HG03103 (cell line): ENCODE results near the gene CENPX.

Experiments
- ATAC-seq: cut with Tn5 transposase; IDR thresholded peaks from one replicate; pipeline ENCODE4 v1.9.1; 2021; ENCODE audit warnings: low read depth; ENCODE audit not compliant: unreplicated experiment

CENPX gene

DNA sequence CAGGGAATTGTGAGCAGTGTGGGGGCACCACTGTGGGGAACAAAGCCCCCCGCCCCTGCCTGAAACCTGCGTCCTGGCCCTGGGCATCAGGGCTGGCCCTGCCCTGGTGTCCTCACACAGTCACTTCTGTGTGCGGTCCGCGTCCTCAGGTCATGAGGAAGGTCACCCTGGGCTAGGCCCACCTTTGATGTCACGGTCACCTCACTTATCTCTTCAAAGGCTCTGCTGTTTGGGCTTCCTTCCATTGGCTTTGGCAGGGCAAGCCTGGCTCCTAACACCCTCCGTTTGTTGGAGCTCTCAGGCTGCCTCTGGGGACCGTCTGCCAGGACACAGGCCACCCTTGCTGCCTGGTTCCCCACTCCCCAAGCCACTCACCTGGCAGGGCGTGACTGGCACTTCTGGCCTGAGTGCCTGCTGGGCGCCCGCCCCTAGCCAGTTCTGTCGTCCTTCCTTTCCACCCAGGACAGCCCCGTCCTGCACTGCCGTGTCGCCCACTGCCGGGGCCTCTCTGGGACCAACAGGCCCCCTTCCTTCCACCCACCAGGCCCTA is 8.8 kb downstream of the CENPX start:
- no peak for ATAC-seq

- ATAC-seq: no peak
Measured at GRCh38 chr17:82013341-82013740, 9.3 kb downstream of the CENPX start.

- no peak for ATAC-seq
Measured at GRCh38 chr17:82012640-82013295, 9.9 kb downstream of the CENPX start.

- no peak for ATAC-seq
Measured at GRCh38 chr17:82012261-82012639, 10.4 kb downstream of the CENPX start.

DNA sequence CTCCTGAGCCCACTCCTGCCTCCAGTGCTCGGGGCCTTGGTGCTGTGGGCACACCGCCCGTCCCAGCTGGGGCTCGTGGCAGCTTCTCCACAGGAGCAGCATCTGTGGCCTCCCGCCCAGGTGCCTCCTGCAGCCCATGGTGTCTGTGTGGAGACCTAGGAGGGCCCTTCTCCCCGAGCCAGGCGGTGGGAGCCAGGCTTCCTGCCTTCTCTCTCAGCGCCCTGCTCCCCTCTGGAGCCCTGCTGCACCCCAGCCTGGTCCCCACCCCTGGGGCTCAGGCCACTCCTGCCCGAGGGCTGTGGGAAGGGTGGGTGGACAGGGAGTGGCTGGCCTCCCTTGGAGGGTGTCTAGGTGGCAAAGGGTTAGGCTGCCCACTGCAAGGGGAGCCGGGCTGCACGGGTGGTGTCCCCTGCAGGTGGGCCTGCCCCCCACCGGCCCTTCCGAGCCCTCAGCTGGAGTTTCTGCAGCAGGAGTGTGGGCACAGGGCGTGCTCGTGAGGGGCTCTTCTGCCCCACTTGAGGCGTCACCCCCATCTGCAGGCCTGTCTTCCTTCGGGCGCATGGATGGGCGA is 11.0 kb downstream of the CENPX start:
- no peak for ATAC-seq

DNA sequence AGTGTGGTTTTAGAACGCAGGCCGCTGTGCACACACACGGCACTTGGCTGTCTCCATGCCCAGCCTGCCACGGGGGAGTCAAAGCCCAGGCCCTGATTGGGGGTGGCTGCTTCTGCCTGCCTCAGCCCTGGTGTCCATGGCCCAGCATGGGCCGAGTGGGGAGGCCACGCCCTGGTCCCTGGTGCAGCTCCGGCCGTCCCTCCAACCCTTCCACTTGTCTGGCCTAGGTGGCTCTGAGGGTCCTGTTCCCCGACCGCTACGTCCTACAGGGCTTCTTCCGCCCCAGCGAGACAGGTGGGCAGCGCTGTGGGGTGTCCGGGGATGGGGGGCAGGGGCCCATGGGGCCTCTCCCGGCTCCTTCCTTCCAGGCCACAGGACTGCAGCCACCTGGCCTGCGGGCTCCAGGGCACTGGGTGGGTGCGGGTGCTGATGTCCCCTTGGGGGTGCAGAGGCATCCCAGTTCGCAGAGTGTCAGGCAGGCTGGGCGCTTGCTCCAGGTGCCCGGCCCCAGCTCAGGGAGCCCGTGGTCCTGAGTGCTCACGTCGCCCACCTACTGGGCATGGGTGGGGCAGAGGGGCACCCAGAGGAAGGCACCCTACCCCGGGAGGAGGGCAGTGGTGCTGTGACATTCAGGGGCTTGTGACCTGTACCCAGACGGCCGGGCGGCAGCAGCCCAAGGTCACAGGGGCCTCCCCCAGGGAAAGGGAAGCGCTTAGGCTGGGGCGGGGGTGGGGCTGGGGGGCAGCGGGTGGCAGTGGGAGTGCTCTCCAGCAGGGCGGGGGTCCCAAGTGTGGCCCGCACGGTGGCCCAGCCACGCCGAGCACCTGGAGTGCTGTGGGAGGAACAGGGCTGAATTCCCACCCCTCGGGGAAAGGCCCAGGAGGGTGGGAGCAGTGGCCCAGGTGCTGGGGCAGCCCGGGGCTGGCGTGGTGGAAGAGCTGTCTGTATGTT is 11.8 kb downstream of the CENPX start:
- ATAC-seq: no peak

- no peak for ATAC-seq
Measured at GRCh38 chr17:82009413-82009812, 13.3 kb downstream of the CENPX start.

DNA sequence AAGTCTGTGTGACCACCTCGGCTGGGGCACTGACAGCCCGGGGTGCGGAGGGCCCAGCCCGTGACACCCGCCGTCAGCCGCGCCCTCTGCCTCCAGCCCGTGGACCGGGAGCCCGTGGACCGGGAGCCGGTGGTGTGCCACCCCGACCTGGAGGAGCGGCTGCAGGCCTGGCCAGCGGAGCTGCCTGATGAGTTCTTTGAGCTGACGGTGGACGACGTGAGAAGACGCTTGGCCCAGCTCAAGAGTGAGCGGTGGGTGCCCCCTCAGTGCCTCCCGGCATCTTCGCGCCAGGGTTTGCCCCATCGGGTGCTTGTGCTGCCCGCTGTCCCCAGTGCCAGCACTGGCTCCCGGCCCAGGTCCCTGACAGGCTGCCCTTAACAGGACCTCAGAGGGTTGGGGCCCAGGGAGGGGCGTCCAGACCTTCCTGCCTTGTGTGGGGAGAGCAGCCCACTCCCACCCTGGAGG is 13.7 kb downstream of the CENPX start:
- no peak for ATAC-seq

- ATAC-seq: no peak
Measured at GRCh38 chr17:82008258-82008940, 14.3 kb downstream of the CENPX start.

DNA sequence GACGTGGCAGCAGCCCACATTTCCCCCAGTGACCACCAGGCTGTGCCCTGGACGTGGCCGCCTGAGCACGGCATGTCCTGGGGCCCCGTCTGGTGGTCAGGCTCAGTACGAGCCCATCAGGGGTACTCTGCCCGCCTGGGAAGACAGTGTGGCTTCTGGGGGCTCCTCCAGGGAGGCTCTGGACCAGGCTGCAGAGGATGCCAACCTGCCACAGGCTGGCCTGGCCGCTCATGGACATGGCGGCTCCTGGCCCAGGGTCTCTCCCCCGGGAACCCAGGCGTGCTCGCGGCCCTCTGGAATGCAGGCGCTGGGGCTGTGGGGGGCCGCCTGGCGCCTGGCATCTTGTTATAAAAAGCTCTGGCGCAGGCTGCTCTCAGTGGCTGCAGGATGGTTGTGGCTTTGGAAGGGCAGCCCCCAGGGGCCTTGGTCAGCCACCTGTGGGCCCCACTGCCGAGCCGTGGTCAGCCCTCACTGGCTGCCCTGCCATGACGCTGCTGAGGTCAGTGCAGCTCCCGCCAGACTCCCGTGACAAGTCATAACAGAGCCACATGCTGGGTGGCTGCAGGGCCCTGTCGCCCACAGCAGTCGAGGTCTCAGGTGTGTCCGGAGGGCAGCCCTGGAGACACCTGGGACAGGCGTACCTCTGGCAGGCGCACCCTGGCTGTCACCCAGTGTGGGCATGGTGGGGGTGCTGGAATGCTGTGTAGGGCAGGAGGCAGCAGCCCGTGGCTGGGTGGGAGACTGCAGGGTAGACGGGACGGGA is 15.0 kb downstream of the CENPX start:
- no peak for ATAC-seq

GRCh38 chr17:82007228-82007494 is 15.5 kb downstream of the CENPX start:
- no peak for ATAC-seq

- ATAC-seq: no peak
Measured at GRCh38 chr17:82006468-82007227, 16.0 kb downstream of the CENPX start.

- no peak for ATAC-seq
Measured at GRCh38 chr17:82005701-82006348, 16.9 kb downstream of the CENPX start.

DNA sequence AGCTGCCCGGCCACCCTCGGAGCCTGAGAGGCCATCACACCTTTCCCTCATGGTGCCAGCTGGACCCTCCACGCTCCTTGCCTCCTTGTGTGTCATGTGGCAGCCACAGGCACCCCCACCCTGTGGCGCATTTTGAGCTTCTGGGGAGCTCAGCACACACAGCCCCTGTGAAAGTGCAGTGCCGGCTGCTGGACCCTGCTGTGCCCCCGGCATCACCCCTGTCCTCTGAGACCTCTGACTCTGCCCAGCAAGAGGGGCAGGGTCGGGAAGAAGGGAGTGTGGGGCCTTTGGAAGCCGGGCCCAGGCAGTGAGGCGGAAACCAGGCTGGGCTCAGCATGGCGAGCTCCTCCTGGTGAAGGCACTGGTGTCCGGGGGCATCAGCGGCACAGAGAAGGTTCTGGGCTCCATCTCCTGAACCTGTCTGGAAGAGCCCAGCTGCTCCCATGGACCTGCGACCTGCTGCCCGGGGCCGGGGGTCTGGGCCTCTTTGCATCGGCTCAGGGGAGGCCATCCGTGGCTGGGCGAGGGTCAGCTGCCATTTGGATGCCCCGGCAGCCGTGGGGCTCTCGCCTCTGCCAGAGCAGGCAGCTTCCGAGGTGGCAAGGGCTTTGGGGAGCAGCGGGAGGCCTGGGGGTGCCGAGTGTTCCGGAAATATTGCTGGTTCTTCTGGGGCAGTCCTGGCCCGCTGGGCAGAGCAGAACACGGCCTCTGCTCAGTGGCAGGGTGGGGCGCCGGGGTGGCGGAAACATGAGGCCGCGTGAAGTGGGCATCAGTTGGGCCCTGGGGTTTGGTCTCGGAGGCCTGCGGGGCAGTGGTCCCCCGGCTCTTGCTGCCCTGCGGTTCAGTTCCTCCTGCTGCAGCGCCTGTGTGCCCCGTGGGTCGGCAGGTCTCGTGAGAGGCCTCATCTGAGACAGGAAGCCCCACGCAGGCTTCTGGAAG is 17.9 kb downstream of the CENPX start:
- no peak for ATAC-seq

DNA sequence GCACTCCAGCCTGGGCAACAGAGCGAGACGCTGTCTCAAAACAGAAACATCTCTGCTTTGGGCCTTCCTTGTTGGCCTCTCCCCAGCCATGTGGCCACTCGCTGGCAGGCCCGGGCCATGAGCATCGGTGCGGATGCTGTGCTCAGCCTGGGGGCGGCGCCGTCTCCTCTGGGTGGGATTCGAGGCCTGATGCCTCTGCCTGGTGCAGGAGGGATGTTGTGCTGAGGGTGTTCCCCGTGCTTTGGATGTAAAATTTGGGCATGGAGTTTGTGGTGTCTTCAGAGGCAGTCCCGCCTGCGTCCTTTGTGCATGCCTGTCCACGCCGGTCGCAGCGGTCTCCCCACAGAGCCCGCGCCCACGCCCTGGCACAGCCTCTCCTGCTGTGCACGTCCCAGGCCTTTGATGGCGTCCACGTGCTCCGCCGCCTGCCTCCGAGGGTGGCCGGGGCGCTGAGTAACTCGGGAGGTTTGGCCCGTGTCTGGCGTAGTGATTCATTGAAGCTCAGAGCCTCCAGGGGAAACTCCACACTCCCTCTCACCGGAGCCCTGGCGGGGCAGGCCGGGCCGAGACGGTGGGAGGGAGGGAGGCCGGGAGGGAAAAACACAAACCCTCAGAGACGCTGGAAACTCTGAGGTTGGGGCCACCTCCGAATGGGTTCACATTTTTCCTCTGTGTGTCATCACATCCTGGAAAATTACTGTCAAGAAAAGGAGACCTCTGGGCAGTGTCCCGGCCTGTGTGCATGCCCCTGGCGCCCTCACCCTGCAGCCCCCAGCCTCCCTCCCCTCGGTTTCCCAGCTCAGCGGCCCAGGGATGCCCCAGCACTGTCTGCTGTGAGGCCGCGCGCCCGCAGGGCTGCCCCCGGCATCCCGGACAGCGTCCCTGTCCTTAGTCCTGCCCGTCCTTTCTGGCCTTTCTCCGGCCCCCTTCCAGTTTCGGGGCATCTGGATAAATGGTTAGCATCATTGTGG is 19.0 kb downstream of the CENPX start:
- no peak for ATAC-seq

GRCh38 chr17:82001571-82002056 is 21.1 kb downstream of the CENPX start:
- ATAC-seq: no peak
